Tibial artery (tissue), 4 donors: ENCODE data around the gene NOX5.

ENCODE experiments used
- DNase-seq, 2 donors: peaks; one replicate each; pipeline ENCODE4 v3.0.0-alpha.2; 2019
- H3K27ac ChIP-seq, 2 donors: fragments of 200-600 bp; sonication (generic) in 1 of 2; 1 replicate in 1 of 2; 2 replicates in 1 of 2; pipeline ENCODE4 v1.5.1; 2018 to 2019; ENCODE audit warnings: mild to moderate bottlenecking in 1 of 2
- H3K27me3 ChIP-seq, 2 donors: fragments of 200-600 bp; sonication (generic) in 1 of 2; one replicate each; pipeline versions ENCODE4 v1.5.1 to v1.6.0; 2016 to 2019
- H3K36me3 ChIP-seq, 3 donors: fragments of 200-600 bp; sonication (generic) in 2 of 3; one replicate each; pipeline ENCODE4 v1.5.1; 2016 to 2019; ENCODE audit warnings: mild to moderate bottlenecking in 2 of 3
- H3K4me1 ChIP-seq, 4 donors: fragments of 200-600 bp; sonication (generic) in 2 of 4; 1 replicate in 3 of 4; 2 replicates in 1 of 4; pipeline ENCODE4 v1.5.1; 2016 to 2019
- H3K4me3 ChIP-seq, 2 donors: fragments of 200-600 bp; sonication (generic) in 1 of 2; 1 replicate in 1 of 2; 2 replicates in 1 of 2; pipeline ENCODE4 v1.5.1; 2018 to 2019; ENCODE audit warnings: mild to moderate bottlenecking in 2 of 2
- H3K9me3 ChIP-seq, 3 donors: fragments of 200-600 bp; sonication (generic) in 1 of 3; one replicate each; pipeline ENCODE4 v1.5.1; 2016 to 2019
- intact Hi-C: fragments of 100-400 bp; cut with DNase I; formaldehyde crosslinking; loops from one replicate; pipeline ENCODE4 v1.15.0; 2023; ENCODE audit warnings: low total_unique reads
- TF ChIP-seq, protein P1 (sequence below), 2 experiments: fragments of 200-600 bp in 1 of 2; fragments of 450-650 bp in 1 of 2; IDR thresholded peaks; one replicate each; pipeline ENCODE4 v1.5.1; 2017 to 2019; ENCODE audit warnings: antibody characterized with exemption in 2 of 2, mild to moderate bottlenecking in 1 of 2, moderate library complexity in 1 of 2

The NOX5 gene

DNA sequence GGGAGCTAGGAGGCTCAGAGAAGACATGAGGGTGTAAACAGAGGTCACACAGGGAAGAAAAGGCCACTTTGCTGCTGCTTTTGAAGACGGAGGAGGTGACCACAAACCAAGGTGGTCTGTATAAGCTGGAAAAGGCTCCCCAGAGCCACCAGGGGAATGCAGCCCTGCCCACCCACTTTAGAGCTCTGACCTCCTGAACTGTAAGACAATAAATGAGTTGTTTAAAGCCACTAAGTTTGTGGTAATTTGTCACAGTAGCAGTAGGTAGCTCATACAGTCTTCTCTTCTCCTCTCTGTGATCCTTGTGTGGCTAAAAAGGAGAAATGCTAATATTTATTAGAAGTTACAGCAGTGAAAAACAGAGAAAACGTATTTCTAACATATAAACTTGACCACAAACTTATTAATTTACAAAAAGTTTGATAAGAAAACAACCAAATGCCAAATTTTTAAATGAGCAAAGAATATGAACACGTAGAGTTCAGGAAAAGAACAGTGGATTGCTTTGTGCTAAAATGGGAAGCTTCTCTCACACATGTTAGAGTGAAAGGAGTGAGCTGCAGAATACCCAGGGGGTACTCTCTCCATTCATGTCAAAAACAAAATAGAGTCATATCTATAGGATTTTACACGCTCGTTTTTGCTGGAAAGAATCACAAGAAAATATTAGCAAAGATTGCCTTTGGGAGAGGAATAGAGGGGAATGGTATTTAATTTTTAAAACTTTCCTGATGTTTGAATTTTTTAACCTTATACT, 71.0 kb downstream of the NOX5 start:
- no peak for DNase-seq
- H3K27ac ChIP-seq: no peak overlapping the region
- H3K4me1 ChIP-seq: peaks cover 0 to 29% (median 25%) of the 10 kb centered on the region in 4 donors
- no peaks in the 10 kb centered on the region for H3K9me3 ChIP-seq
- TF ChIP-seq, protein P1, sequence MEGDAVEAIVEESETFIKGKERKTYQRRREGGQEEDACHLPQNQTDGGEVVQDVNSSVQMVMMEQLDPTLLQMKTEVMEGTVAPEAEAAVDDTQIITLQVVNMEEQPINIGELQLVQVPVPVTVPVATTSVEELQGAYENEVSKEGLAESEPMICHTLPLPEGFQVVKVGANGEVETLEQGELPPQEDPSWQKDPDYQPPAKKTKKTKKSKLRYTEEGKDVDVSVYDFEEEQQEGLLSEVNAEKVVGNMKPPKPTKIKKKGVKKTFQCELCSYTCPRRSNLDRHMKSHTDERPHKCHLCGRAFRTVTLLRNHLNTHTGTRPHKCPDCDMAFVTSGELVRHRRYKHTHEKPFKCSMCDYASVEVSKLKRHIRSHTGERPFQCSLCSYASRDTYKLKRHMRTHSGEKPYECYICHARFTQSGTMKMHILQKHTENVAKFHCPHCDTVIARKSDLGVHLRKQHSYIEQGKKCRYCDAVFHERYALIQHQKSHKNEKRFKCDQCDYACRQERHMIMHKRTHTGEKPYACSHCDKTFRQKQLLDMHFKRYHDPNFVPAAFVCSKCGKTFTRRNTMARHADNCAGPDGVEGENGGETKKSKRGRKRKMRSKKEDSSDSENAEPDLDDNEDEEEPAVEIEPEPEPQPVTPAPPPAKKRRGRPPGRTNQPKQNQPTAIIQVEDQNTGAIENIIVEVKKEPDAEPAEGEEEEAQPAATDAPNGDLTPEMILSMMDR (IDR thresholded peaks at IDR 0.05): no peak
- H3K27me3 ChIP-seq: peaks cover 0 to 22% of the 10 kb centered on the region in 2 donors
- no peak overlapping the region for H3K4me3 ChIP-seq
- H3K36me3 ChIP-seq: no peaks in the 10 kb centered on the region
- intact Hi-C loops: no loop called here

DNA sequence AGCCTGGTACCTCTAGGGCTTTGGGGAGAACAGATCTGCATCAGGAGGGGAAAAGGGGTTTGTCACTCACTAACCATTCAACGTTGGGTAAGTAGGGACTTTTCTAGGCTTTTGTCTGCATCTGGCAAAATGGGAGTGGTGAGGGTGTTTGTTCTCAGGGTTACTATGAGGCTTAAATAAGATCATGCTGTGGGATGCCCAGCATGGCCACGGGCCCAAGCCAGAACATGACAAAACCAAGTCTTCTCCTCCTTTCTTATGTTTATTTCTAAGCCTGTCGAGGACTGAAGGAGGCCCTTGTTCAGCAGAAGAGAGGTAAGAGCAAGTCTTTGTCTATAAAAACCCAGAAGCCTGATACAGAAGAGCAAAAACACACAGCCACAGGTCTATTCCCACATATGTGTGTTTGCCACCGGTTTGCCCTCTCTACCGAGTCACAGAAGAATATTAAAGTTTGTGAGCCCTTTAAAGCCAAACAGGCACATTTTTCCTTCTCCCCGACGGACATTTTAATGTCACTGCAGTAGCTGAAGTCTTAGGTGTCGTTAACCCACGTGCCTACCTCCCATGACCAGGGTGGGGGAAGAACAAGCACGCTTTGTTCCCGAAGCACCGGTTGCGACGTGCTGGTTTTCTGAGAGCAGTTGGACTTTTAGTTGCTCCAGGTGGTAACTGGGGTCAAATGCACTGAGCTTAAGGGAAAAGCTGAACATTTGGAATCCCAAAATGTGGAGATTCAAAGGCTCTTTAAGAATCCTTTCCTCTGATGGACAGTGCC, 72.1 kb downstream of the NOX5 start:
- Histone ChIP-seq H3K27ac (no peak overlapping the region), H3K4me3 (no peak overlapping the region), H3K4me1 (peaks cover 0 to 22% (median 15%) of the 10 kb centered on the region in 4 donors), H3K27me3 (peaks cover 0 to 22% of the 10 kb centered on the region in 2 donors), H3K36me3 (no peaks in the 10 kb centered on the region), H3K9me3 (no peaks in the 10 kb centered on the region)
- intact Hi-C loops: no loop called here
- no peak for DNase-seq
- TF ChIP-seq, protein P1 (IDR thresholded peaks at IDR 0.05): no peak

DNA sequence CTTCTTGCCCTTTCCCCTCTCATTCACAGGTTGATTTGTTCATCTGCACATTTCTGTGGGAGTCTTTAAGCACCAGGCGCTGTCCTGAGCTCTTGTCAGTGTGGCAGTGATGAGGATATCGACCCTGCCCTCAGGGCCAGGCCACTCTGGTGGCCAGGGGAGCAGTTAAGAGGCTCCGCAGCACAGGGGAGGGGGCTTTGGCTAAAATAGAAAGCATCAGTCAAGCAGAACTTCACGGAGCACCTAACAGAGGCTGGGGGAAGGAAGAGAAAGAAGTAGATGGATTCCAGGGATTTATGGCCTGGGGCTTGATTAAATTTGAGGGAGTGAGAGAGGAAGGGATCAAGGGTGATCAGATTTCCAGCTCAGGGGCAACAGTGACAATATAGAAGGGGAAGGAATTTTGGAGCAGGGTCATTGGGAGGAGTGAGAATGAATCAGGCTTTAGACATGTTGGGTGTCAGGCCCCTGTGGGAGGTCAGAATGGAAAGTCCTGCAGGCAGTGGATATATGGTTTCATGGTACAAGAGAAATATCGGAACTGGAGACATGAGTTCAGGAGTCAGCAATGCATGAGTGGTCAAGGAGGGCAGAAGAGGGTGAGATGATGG, 73.0 kb downstream of the NOX5 start:
- TF ChIP-seq, protein P1 (IDR thresholded peaks at IDR 0.05): no peak
- Histone ChIP-seq H3K27ac (no peak overlapping the region), H3K4me3 (no peak overlapping the region), H3K4me1 (peaks cover 0 to 13% (median 6%) of the 10 kb centered on the region in 4 donors), H3K9me3 (no peaks in the 10 kb centered on the region), H3K27me3 (peaks cover 0 to 22% of the 10 kb centered on the region in 2 donors), H3K36me3 (no peaks in the 10 kb centered on the region)
- intact Hi-C loops: no loop called here
- no peak for DNase-seq

DNA sequence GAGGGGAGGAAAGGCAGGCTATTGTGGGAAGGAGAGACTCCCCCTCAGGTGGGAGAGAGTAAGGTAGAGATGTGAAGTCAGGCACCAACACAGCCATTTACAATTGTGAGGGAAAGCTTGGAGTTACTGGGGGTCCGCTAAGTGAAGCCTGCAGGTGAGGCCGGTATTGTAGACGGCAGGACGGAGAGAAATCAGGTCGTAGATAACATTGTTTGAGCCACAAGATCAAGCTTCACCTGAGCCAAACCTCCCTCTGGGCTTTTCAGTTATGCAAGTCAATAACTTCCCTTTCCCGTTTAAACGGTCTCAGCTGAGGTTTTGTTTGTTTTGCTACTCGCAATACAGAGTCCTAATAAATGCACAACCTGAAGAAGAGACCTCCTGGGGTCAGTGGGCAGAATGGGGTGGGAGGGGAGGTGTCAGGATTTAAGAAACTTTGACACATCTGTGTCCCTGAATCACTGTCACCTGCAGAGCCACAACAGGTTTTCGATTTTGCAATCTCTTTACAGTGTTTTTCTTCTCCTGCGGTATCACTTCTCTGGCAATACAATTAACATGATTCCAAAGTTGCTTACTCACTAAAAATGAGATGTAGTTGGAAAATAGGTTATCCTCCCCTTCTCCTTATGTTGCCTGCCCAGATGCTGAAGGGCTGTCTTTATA, 73.9 kb downstream of the NOX5 start:
- no peak for DNase-seq
- intact Hi-C loops: no loop called here

DNA sequence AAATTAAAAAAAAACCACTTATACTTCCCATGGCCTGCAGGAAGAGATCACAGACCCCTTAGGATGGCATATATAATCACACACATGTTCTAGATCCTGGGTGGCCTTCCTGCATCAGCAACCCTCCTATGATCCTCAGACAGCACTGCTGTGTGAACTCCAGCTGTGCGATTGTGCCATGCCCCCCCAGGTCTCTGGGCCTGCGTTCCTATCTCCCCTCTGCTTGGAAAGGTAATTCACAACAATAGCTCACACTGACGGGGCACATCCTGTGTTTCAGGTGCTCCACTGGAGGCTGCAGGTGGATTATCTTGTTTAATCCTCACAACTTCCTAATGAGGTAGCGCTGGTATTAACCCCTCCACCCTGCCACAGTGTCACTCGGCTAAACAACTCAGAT, 74.8 kb downstream of the NOX5 start:
- TF ChIP-seq, protein P1 (IDR thresholded peaks at IDR 0.05): no peak
- H3K4me1 ChIP-seq: peaks cover 0 to 7% (median 0%) of the 10 kb centered on the region in 4 donors
- H3K4me3 ChIP-seq: no peak overlapping the region
- DNase-seq: no peak
- H3K36me3 ChIP-seq: no peaks in the 10 kb centered on the region
- H3K9me3 ChIP-seq: no peaks in the 10 kb centered on the region
- peaks cover 0 to 22% of the 10 kb centered on the region in 2 donors for H3K27me3 ChIP-seq
- H3K27ac ChIP-seq: no peak overlapping the region
- intact Hi-C loops: no loop called here

More for the DNA sequence above, 73.9 kb downstream of the NOX5 start:
- no peaks in the 10 kb centered on the region for H3K36me3 ChIP-seq
- H3K4me3 ChIP-seq: no peak overlapping the region
- H3K9me3 ChIP-seq: no peaks in the 10 kb centered on the region
- TF ChIP-seq, protein P1 (IDR thresholded peaks at IDR 0.05): no peak
- no peak overlapping the region for H3K27ac ChIP-seq
- H3K27me3 ChIP-seq: peaks cover 0 to 22% of the 10 kb centered on the region in 2 donors
- H3K4me1 ChIP-seq: peaks cover 0 to 7% (median 0%) of the 10 kb centered on the region in 4 donors
